ENCODE results near the gene SV2C.

Gene SV2C

GRCh38 chr5:76219636-76220035, 136.5 kb downstream of the SV2C start:
- Histone ChIP-seq H3K36me3 (ENCODE audit: low read length) (no peaks in the 10 kb centered on the region), H3K27me3 (ENCODE audit: low read length) (no peaks in the 10 kb centered on the region), H3K9ac (ENCODE audit: low read length) (no peak overlapping the region), H3K4me2 (ENCODE audit: low read depth, low read length, poor library complexity, severe bottlenecking) (no peak overlapping the region), H3F3A (ENCODE audit: insufficient read depth) (no peaks in the 10 kb centered on the region), H3K9me2 (replicated peaks; ENCODE audit: insufficient read depth, low read length) (no peaks in the 10 kb centered on the region), H3K4me3 (ENCODE audit: insufficient read depth, low read length, poor library complexity, severe bottlenecking) (no peak overlapping the region), H3K9me3 (ENCODE audit: insufficient read depth, low read length) (no peaks in the 10 kb centered on the region), H3K79me2 (ENCODE audit: insufficient read depth, low read length) (no peaks in the 10 kb centered on the region), H4K20me1 (ENCODE audit: low read depth, low read length) (no peaks in the 10 kb centered on the region), H2AFZ (ENCODE audit: low read depth, low read length, severe bottlenecking) (no peak overlapping the region), H3K27ac (ENCODE audit: low read depth, low read length) (no peak overlapping the region)
- TF ChIP-seq CTCF (IDR thresholded peaks at IDR 0.05; ENCODE audit: insufficient read depth, low read length, poor library complexity, severe bottlenecking), result no peak
- TF ChIP-seq EZH2phosphoT487 (conservative IDR thresholded peaks at IDR 0.05; ENCODE audit: low read length), result no peak

- no peak overlapping the region for H3K4me2 ChIP-seq (ENCODE audit: low read depth, low read length, poor library complexity, severe bottlenecking)
- TF ChIP-seq CTCF (IDR thresholded peaks at IDR 0.05; ENCODE audit: insufficient read depth, low read length, poor library complexity, severe bottlenecking) (no peak), EZH2phosphoT487 (conservative IDR thresholded peaks at IDR 0.05; ENCODE audit: low read length) (no peak)
- H3K27me3 ChIP-seq (ENCODE audit: low read length), result no peaks in the 10 kb centered on the region
- H3K4me3 ChIP-seq (ENCODE audit: insufficient read depth, low read length, poor library complexity, severe bottlenecking), result no peak overlapping the region
- no peaks in the 10 kb centered on the region for H3K79me2 ChIP-seq (ENCODE audit: insufficient read depth, low read length)
- no peaks in the 10 kb centered on the region for H3K9me2 ChIP-seq (replicated peaks; ENCODE audit: insufficient read depth, low read length)
- no peak overlapping the region for H3K9ac ChIP-seq (ENCODE audit: low read length)
- no peaks in the 10 kb centered on the region for H3F3A ChIP-seq (ENCODE audit: insufficient read depth)
- H3K36me3 ChIP-seq (ENCODE audit: low read length), result no peaks in the 10 kb centered on the region
- no peak overlapping the region for H2AFZ ChIP-seq (ENCODE audit: low read depth, low read length, severe bottlenecking)
- H4K20me1 ChIP-seq (ENCODE audit: low read depth, low read length), result no peaks in the 10 kb centered on the region
- no peak overlapping the region for H3K27ac ChIP-seq (ENCODE audit: low read depth, low read length)
- H3K9me3 ChIP-seq (ENCODE audit: insufficient read depth, low read length), result no peaks in the 10 kb centered on the region
Observed at GRCh38 chr5:76221311-76221710, 138.1 kb downstream of the SV2C start.

GRCh38 chr5:76222318-76222717, 139.1 kb downstream of the SV2C start:
- Histone ChIP-seq H2AFZ (ENCODE audit: low read depth, low read length, severe bottlenecking) (no peak overlapping the region), H4K20me1 (ENCODE audit: low read depth, low read length) (no peaks in the 10 kb centered on the region), H3K4me2 (ENCODE audit: low read depth, low read length, poor library complexity, severe bottlenecking) (no peak overlapping the region), H3K9me3 (ENCODE audit: insufficient read depth, low read length) (no peaks in the 10 kb centered on the region), H3K9ac (ENCODE audit: low read length) (no peak overlapping the region), H3K79me2 (ENCODE audit: insufficient read depth, low read length) (no peaks in the 10 kb centered on the region), H3K27ac (ENCODE audit: low read depth, low read length) (no peak overlapping the region), H3K36me3 (ENCODE audit: low read length) (no peaks in the 10 kb centered on the region), H3K27me3 (ENCODE audit: low read length) (no peaks in the 10 kb centered on the region), H3K9me2 (replicated peaks; ENCODE audit: insufficient read depth, low read length) (no peaks in the 10 kb centered on the region), H3K4me3 (ENCODE audit: insufficient read depth, low read length, poor library complexity, severe bottlenecking) (no peak overlapping the region), H3F3A (ENCODE audit: insufficient read depth) (no peaks in the 10 kb centered on the region)
- TF ChIP-seq EZH2phosphoT487 (conservative IDR thresholded peaks at IDR 0.05; ENCODE audit: low read length) (no peak), CTCF (IDR thresholded peaks at IDR 0.05; ENCODE audit: insufficient read depth, low read length, poor library complexity, severe bottlenecking) (no peak)

All from SU-DHL-6 (cell line).